Activated T-cell treated with anti-CD3 and anti-CD28 coated beads, Interleukin-2, amount 50 U/mL, for 4 hours (primary cell): ENCODE results near the gene TCF12. TPM values are rescaled to one million over a fixed set of nuclear protein-coding genes. Genes with fewer than 3 reads are reported as not detected.
"Not testable (repeated sequence)": the region's sequence is repeated elsewhere in the genome, so short reads cannot be mapped to it uniquely, and the experiment has no call there.

ENCODE experiments used
- ATAC-seq, 2 donors: fragments of 200-7000 bp; cut with Tn5 transposase; one replicate each; pipeline ENCODE4 v1.10.0; 2021
- DNase-seq: peaks from one replicate; pipeline ENCODE4 v3.0.0-alpha.2; 2020
- H3K27me3 Mint-ChIP-seq: one replicate; pipeline ENCODE4 v1.8.0; 2021; ENCODE audit warnings: low read depth, mixed read lengths
- H3K36me3 Mint-ChIP-seq: one replicate; pipeline ENCODE4 v1.8.0; 2022; ENCODE audit warnings: mixed read lengths; ENCODE audit not compliant: insufficient read depth
- H3K4me1 Mint-ChIP-seq: one replicate; pipeline ENCODE4 v1.8.0; 2021; ENCODE audit warnings: low read depth, mixed read lengths
- H3K4me3 Mint-ChIP-seq: one replicate; pipeline ENCODE4 v1.8.0; 2021; ENCODE audit warnings: mild to moderate bottlenecking, moderate library complexity, mixed read lengths
- H3K9me3 Mint-ChIP-seq: one replicate; pipeline ENCODE4 v1.8.0; 2021; ENCODE audit warnings: mixed read lengths
- total RNA-seq, 3 donors: library from RNA; stranded (reverse); gene quantifications; one replicate each; pipeline ENCODE4 v1.2.1, GENCODE V29; 2021

TCF12 gene
- total RNA-seq, 3 donors from 2014 or later, result 49.3 to 71.3 (median 63.5) TPM

- H3K4me3 Mint-ChIP-seq, result no peak overlapping the region
- H3K36me3 Mint-ChIP-seq, result peaks cover 3% of the 10 kb centered on the region
Measured at GRCh38 chr15:56987286-56987685, 68.8 kb downstream of the TCF12 start.

GRCh38 chr15:56988219-56988618 is 69.8 kb downstream of the TCF12 start:
- Mint-ChIP-seq H3K4me1 (peaks cover 42% of the 10 kb centered on the region), H3K36me3 (peaks cover 9% of the 10 kb centered on the region), H3K27me3 (no peaks in the 10 kb centered on the region), H3K9me3 (no peaks in the 10 kb centered on the region), H3K4me3 (no peak overlapping the region)
- no peak for ATAC-seq
- DNase-seq, result no peak

More at GRCh38 chr15:56987286-56987685, 68.8 kb downstream of the TCF12 start:
- no peak for DNase-seq
- Mint-ChIP-seq H3K9me3 (no peaks in the 10 kb centered on the region), H3K4me1 (peaks cover 45% of the 10 kb centered on the region), H3K27me3 (no peaks in the 10 kb centered on the region)
- no peak for ATAC-seq

- no peak for ATAC-seq
- peaks cover 14% of the 10 kb centered on the region for H3K36me3 Mint-ChIP-seq
- no peaks in the 10 kb centered on the region for H3K9me3 Mint-ChIP-seq
- DNase-seq, result no peak
- no peak overlapping the region for H3K4me3 Mint-ChIP-seq
- no peaks in the 10 kb centered on the region for H3K27me3 Mint-ChIP-seq
- H3K4me1 Mint-ChIP-seq, result peaks cover 41% of the 10 kb centered on the region
Measured at GRCh38 chr15:56989411-56989924, 71.0 kb downstream of the TCF12 start.

GRCh38 chr15:56991017-56991416 is 72.6 kb downstream of the TCF12 start:
- DNase-seq (no peak), ATAC-seq (no peak)
- Mint-ChIP-seq H3K4me1 (peaks cover 26% of the 10 kb centered on the region), H3K27me3 (no peaks in the 10 kb centered on the region), H3K36me3 (peaks cover 14% of the 10 kb centered on the region), H3K4me3 (no peak overlapping the region), H3K9me3 (no peaks in the 10 kb centered on the region)

- H3K4me1 Mint-ChIP-seq, result peaks cover 20% of the 10 kb centered on the region
- H3K36me3 Mint-ChIP-seq, result peaks cover 18% of the 10 kb centered on the region
- H3K9me3 Mint-ChIP-seq, result peaks cover 3% of the 10 kb centered on the region
- ATAC-seq, result no peak
- no peak for DNase-seq
- no peaks in the 10 kb centered on the region for H3K27me3 Mint-ChIP-seq
- H3K4me3 Mint-ChIP-seq, result no peak overlapping the region
Measured at GRCh38 chr15:56992725-56993124, 74.3 kb downstream of the TCF12 start.

GRCh38 chr15:56994280-56994679 is 75.8 kb downstream of the TCF12 start:
- ATAC-seq (no peak), DNase-seq (no peak)
- Mint-ChIP-seq H3K9me3 (peaks cover 3% of the 10 kb centered on the region), H3K4me3 (no peak overlapping the region), H3K27me3 (no peaks in the 10 kb centered on the region), H3K4me1 (peaks cover 14% of the 10 kb centered on the region), H3K36me3 (peaks cover 18% of the 10 kb centered on the region)

GRCh38 chr15:56996093-56996492 is 77.6 kb downstream of the TCF12 start:
- peaks cover 18% of the 10 kb centered on the region for H3K36me3 Mint-ChIP-seq
- peaks cover 3% of the 10 kb centered on the region for H3K9me3 Mint-ChIP-seq
- ATAC-seq (no peak), DNase-seq (no peak)
- no peaks in the 10 kb centered on the region for H3K27me3 Mint-ChIP-seq
- H3K4me3 Mint-ChIP-seq, result no peak overlapping the region
- H3K4me1 Mint-ChIP-seq, result peaks cover 5% of the 10 kb centered on the region

- DNase-seq (no peak), ATAC-seq (no peak)
- peaks cover 21% of the 10 kb centered on the region for H3K36me3 Mint-ChIP-seq
- peaks cover 12% of the 10 kb centered on the region for H3K4me1 Mint-ChIP-seq
- no peaks in the 10 kb centered on the region for H3K27me3 Mint-ChIP-seq
- H3K9me3 Mint-ChIP-seq, result peaks cover 3% of the 10 kb centered on the region
- no peak overlapping the region for H3K4me3 Mint-ChIP-seq
Measured at GRCh38 chr15:56996746-56997470, 78.5 kb downstream of the TCF12 start.

GRCh38 chr15:57003418-57003817 is 85.0 kb downstream of the TCF12 start:
- ATAC-seq (no peak), DNase-seq (no peak)
- H3K36me3 Mint-ChIP-seq, result peaks cover 11% of the 10 kb centered on the region
- H3K9me3 Mint-ChIP-seq, result no peaks in the 10 kb centered on the region
- no peaks in the 10 kb centered on the region for H3K27me3 Mint-ChIP-seq
- H3K4me1 Mint-ChIP-seq, result peaks cover 18% of the 10 kb centered on the region
- no peak overlapping the region for H3K4me3 Mint-ChIP-seq

GRCh38 chr15:57005244-57005643 is 86.8 kb downstream of the TCF12 start:
- H3K36me3 Mint-ChIP-seq, result peaks cover 13% of the 10 kb centered on the region
- no peak for ATAC-seq
- no peak for DNase-seq
- H3K4me3 Mint-ChIP-seq, result no peak overlapping the region
- no peaks in the 10 kb centered on the region for H3K9me3 Mint-ChIP-seq
- no peaks in the 10 kb centered on the region for H3K27me3 Mint-ChIP-seq
- H3K4me1 Mint-ChIP-seq, result peaks cover 18% of the 10 kb centered on the region

- not testable (repeated sequence) for ATAC-seq, H3K36me3 Mint-ChIP-seq, H3K4me3 Mint-ChIP-seq, H3K27me3 Mint-ChIP-seq, H3K9me3 Mint-ChIP-seq, DNase-seq
- H3K4me1 Mint-ChIP-seq, result peaks cover 16% of the 10 kb centered on the region
Measured at GRCh38 chr15:57007797-57008196, 89.4 kb downstream of the TCF12 start.

- Mint-ChIP-seq H3K4me1 (peaks cover 16% of the 10 kb centered on the region), H3K4me3 (no peak overlapping the region), H3K9me3 (no peaks in the 10 kb centered on the region), H3K27me3 (no peaks in the 10 kb centered on the region), H3K36me3 (peaks cover 6% of the 10 kb centered on the region)
- ATAC-seq, result no peak
- no peak for DNase-seq
Measured at GRCh38 chr15:57010724-57011123, 92.3 kb downstream of the TCF12 start.

- ATAC-seq (no peak), DNase-seq (no peak)
- Mint-ChIP-seq H3K27me3 (no peaks in the 10 kb centered on the region), H3K36me3 (peaks cover 6% of the 10 kb centered on the region), H3K4me1 (peaks cover 13% of the 10 kb centered on the region), H3K9me3 (no peaks in the 10 kb centered on the region), H3K4me3 (no peak overlapping the region)
Measured at GRCh38 chr15:57012556-57012955, 94.1 kb downstream of the TCF12 start.

- not testable (repeated sequence) for H3K27me3 Mint-ChIP-seq, H3K9me3 Mint-ChIP-seq, H3K4me3 Mint-ChIP-seq, DNase-seq, H3K36me3 Mint-ChIP-seq, ATAC-seq
- peaks cover 19% of the 10 kb centered on the region for H3K4me1 Mint-ChIP-seq
Measured at GRCh38 chr15:57014896-57015295, 96.5 kb downstream of the TCF12 start.

GRCh38 chr15:57015360-57015759 is 96.9 kb downstream of the TCF12 start:
- Mint-ChIP-seq H3K9me3 (no peaks in the 10 kb centered on the region), H3K27me3 (no peaks in the 10 kb centered on the region), H3K4me3 (no peak overlapping the region), H3K36me3 (peaks cover 6% of the 10 kb centered on the region), H3K4me1 (peaks cover 20% of the 10 kb centered on the region)
- ATAC-seq (no peak), DNase-seq (no peak)
